Stimulated activated CD8-positive, alpha-beta memory T cell treated with anti-CD3 and anti-CD28 coated beads, Interleukin-4, amount 100 ng/mL, for 48 hours (primary cell): ENCODE data around the gene ETV6.

ENCODE experiments used
- DNase-seq: peaks from one replicate; pipeline ENCODE4 v3.0.0-alpha.2; 2020

ETV6 gene

DNA sequence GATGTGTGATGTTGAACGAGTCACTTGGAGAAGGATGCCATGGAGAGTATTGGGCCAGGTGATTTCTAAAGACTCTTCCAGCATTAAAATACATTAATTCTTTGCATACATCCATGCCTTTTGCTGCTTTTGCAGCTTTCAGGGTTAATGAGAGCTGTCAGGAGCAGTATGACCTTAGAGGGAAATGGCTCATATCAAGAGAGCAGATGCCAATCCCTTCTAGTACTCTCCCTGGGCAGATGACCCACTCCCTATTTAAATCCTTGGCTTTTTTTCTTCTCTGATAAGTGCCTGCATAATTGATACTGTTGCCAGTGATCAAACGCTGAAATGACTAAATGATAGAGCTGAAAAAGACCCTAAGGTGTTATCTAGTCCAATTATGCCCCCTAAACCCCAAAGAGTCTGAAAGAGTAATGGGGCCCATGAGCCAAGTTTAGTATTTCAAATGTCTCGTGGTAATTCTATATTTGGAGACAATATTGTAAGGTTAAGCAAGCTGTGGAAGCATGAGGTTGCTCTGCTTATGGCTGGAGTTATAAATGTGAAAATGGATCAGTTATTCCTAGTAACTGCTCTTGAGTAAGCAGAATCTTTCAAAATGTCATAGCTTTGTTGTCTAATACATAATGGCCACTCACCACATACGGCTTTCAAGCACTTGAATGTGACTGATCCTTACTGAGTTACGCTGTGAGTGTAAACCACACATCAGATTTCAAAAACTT lies 137.3 kb downstream of the ETV6 start:
- DNase-seq, result no peak

DNA sequence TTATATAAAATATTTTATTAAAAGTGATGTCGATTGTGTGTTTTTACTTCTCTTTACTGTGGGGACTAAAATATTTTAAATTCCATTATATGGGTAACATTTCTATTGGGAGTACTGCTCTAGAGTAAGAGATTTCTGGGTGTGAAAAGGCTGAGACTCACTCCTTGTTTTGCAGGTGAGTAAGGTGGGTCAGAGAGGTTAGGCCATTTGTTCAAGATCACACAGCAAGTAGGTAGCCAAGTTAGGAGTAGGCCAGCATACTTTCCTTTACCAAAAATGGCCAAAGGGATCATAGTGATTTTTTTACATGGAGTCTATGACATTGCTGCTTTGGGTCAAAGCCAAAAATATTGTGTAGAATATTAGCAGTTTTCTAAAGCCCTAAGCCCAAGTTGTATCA lies 138.0 kb downstream of the ETV6 start:
- no peak for DNase-seq

DNA sequence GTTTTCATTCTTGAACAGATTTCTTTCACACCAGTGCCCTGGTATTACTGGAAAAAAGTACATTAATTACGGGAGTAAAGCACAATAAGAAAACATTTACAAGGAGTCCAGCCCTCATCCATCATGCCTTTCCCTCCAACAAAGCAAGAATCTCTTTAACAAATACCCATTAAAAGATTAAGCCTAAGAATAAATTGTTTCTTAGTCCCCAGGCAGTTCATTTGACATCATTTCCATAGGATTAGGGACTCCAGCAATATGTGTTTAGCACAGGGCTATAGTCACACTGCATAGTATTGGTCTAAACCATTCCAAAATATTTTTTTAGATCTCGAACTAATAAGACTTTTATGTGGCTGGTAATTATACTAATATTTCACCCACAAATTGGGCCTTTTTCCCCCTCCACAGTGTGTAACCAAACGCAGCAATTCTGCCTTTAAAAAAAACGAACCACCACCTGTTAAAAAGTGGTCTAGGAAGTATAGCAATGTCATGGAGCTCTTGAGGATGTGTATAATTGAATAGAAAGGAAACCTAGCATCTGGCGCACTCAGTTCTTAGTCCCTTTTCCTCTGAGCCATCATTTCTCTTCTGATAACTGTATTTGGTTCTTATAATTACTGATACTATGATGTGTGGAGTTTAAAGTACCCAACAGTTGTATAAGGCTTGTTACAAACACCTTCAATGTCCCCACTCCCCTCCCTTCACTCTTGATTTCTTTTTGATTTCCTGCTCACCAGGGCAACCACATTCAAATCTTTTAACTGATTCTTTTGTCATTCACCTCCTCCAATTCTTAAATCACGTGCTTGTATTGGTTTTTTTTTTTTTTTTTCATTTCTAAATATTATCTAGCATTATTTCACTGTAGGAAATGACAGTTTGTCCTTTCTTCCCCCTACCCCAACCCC lies 138.7 kb downstream of the ETV6 start:
- no peak for DNase-seq

DNA sequence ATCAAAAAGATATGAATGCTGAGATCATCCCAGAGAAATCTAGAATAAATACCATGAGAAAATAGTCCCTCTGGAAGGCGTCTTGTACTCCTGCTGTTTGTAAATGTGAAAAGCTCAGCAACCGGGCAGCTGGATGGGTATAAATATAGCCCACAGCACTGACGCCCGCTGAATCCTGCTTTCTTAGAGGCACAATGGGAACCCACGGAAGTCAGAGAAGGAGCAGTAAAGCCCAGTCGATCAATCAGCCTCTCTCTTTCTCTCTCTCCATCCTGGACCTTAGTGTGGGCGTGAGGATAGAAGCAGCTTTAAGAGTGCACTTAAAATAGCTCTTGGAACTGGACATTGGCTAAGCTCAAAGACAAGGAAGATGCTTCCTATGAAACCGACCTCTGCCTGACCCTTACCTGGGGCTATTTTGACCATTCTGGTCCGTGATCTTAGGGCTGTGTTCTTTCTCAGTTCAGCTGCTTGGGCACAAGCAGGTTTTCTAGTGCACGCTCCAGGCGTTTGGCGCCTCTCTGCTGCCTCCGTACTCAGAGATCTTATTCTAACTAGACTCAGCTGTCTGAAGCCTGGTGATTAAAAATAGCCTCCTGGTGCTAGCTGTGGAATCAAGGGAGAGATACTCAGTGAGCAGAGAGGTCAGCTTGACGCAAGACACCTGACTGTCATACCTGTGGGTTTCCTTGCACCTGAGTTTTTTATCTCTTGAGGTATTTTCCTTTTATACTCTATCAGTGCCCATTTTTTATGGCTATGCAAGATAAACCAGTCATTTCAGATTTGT lies 144.6 kb downstream of the ETV6 start:
- no peak for DNase-seq

GRCh38 chr12:11794751-11795150 lies 145.3 kb downstream of the ETV6 start:
- DNase-seq, result no peak

- DNase-seq, result no peak
Measured at GRCh38 chr12:11795192-11795912, 145.9 kb downstream of the ETV6 start.

DNA sequence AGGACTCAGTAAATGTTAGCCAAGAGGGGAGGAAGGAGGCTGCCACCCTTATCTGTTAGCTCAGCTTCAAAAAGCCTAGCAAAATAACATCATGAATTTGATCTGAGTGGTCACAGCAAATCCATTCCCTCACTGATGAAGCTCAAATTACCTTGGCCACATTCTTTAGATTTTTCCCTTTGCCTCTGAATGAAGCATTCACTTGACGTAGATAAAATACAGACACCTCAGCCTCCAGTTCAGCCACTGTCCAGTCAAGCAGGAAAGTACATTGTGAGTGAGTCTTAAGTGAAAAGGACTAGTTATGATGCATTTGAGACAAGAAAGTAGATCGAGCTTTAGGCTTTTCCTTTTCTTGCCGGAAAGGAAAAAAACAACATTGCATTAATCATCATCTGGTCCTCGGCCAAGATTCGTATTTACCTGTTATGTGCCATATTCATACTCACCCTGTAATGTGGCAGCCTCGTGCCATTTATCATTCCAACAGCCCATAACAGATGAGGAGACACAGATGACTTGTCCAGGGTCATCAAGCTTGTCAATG lies 146.5 kb downstream of the ETV6 start:
- no peak for DNase-seq

GRCh38 chr12:11797317-11797913 lies 147.9 kb downstream of the ETV6 start:
- DNase-seq, result no peak

DNA sequence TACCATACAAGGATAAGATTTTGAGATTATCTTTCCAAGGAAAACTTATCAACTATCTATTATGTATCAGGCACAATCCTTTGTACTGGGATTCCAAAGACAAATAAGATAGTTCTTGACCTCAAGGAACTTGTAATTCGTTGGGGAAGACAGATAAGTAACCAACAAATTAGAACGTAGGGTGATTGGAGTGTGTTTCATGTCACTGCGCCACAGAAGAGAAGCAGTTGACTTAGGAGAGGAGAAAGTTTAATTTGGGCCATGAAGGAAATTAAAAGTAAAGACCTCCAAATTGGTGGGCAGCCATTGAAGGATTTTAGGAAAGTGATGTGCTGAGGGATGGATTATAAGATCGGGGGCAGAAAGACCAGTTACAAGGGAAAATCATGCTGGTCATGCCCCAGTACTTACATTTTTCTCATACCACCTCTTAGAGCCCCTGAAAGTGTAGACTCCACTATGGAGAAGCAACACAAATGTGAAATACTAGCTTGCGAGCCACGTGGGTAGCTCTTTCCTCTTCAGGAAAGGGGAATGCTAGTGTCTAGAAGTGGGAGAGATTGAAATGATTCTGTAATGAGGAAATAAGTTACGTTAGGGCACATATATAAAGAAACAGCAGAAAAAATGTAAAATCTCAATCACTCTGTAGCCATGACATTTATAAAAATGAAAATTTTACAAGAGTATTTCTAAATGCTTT lies 148.7 kb downstream of the ETV6 start:
- DNase-seq, result no peak

GRCh38 chr12:11798856-11799501 lies 149.5 kb downstream of the ETV6 start:
- DNase-seq, result no peak

DNA sequence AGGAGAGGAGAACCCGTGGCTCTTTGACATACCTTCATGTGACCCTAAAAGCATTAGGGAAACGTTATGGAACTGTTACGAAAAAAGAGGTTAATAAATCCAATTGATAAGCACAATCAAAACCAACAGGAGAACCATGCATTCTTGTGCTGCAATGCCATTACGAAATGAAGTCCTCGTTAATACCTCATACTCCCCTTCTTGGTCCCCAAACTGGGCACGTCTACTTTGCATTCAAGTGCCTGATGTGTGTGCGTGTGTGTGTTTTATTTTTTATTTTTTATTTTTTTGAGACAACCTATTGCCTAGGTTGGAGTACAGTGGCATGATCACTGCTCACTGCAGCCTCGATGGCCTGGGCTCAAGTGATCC lies 150.0 kb downstream of the ETV6 start:
- no peak for DNase-seq

DNA sequence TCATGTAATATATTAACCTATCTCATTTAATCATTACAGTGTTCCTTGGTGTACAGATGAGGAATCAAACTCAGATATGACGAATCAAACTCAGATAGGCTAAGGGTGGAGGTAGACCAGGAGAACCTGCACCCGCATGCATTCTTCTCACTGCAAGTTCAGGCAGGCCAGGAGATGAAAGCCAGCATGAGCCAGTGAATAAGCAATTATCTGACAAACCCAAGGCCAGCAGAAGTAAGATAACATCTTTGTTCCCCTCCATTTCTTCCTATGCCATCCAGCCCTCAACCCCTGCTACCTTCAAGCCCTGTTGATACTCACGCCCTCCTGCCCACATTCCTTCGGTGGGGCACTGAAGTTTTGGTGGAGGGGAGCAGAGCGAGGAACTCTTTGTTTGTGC lies 152.2 kb downstream of the ETV6 start:
- DNase-seq, result no peak

- no peak for DNase-seq
Measured at GRCh38 chr12:11804130-11804529, 154.7 kb downstream of the ETV6 start.

- DNase-seq, result no peak
Measured at GRCh38 chr12:11805043-11805442, 155.6 kb downstream of the ETV6 start.

GRCh38 chr12:11805680-11806079 lies 156.2 kb downstream of the ETV6 start:
- DNase-seq, result no peak

DNA sequence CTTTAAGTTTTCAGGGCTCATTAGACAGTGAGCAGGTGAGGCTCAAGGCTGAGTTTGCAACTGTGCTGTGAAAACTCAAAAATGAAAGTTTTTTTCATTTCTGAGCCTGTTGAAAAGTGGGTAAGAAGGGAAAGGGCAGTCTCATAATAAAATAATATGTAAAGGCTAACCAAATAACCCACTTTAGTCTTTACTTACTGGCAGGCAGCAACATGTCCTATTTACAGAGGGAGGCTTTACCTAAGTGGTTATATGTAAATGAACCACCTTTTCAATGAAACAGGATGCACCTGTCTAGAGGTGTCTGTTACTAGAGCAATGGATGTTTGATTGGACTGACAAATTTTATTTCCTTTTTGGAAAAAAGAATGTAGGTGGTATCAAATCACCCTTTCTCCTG lies 158.0 kb downstream of the ETV6 start:
- DNase-seq, result no peak

- no peak for DNase-seq
Measured at GRCh38 chr12:11808931-11809330, 159.5 kb downstream of the ETV6 start.

GRCh38 chr12:11810206-11810545 lies 160.7 kb downstream of the ETV6 start:
- no peak for DNase-seq

- no peak for DNase-seq
Measured at GRCh38 chr12:11811008-11811407, 161.5 kb downstream of the ETV6 start.

GRCh38 chr12:11812241-11812585 lies 162.7 kb downstream of the ETV6 start:
- no peak for DNase-seq
